CD8-positive, alpha-beta memory T cell (primary cell): ENCODE data around the gene LGR6. TPM values are rescaled to one million over a fixed set of nuclear protein-coding genes. Genes with fewer than 3 reads are reported as not detected.

Source experiments
- CTCF ChIA-PET: fragments of 350-600 bp; sonication (Branson Sonifier 250); formaldehyde crosslinking; loops from one replicate; lab custom pipeline; 2021; ENCODE audit warnings: antibody characterized with exemption; lab: Charles Lee
- POLR2A ChIA-PET: fragments of 350-600 bp; sonication (Branson Sonifier 250); formaldehyde crosslinking; loops from one replicate; lab custom pipeline; 2021; ENCODE audit warnings: antibody characterized with exemption; lab: Charles Lee
- DNase-seq, 5 donors: peaks; one replicate each; pipeline versions ENCODE4 v3.0.0 to v3.0.0-alpha.2; 2020 to 2022; ENCODE audit warnings: mixed read lengths in 1 of 5
- H3K27ac ChIP-seq: one replicate; pipeline ENCODE4 v1.7.0; 2013; ENCODE audit warnings: low read depth, mild to moderate bottlenecking, low read length, moderate library complexity
- H3K27me3 ChIP-seq: 2 replicates; pipeline ENCODE4 v1.7.0; 2013; ENCODE audit warnings: low read length, mild to moderate bottlenecking; ENCODE audit not compliant: insufficient read depth, poor library complexity, severe bottlenecking
- H3K36me3 ChIP-seq: 2 replicates; pipeline ENCODE4 v1.7.0; 2013; ENCODE audit warnings: mild to moderate bottlenecking, low read length, moderate library complexity; ENCODE audit not compliant: insufficient read depth
- H3K4me1 ChIP-seq: 2 replicates; pipeline ENCODE4 v1.7.0; 2013; ENCODE audit warnings: mild to moderate bottlenecking, low read length, moderate library complexity; ENCODE audit not compliant: insufficient read depth
- H3K4me3 ChIP-seq: 2 replicates; pipeline ENCODE4 v1.7.0; 2013; ENCODE audit warnings: mild to moderate bottlenecking, low read length
- H3K9me3 ChIP-seq: 2 replicates; pipeline ENCODE4 v1.7.0; 2013; ENCODE audit warnings: mild to moderate bottlenecking, low read length
- H3K27ac Mint-ChIP-seq, 8 donors: one replicate each; pipeline ENCODE4 v1.8.0; 2020 to 2021; ENCODE audit warnings: mixed read lengths in 8 of 8, mild to moderate bottlenecking in 6 of 8, inconsistent platforms in 3 of 8, moderate library complexity in 3 of 8
- H3K27me3 Mint-ChIP-seq, 2 donors: one replicate each; pipeline ENCODE4 v1.8.0; 2020 to 2021; ENCODE audit warnings: mixed read lengths in 2 of 2, mild to moderate bottlenecking in 1 of 2, moderate library complexity in 1 of 2
- H3K36me3 Mint-ChIP-seq, 3 donors: one replicate each; pipeline ENCODE4 v1.8.0; 2020 to 2021; ENCODE audit warnings: mixed read lengths in 3 of 3, inconsistent platforms in 1 of 3, mild to moderate bottlenecking in 1 of 3
- H3K4me1 Mint-ChIP-seq, 3 donors: one replicate each; pipeline ENCODE4 v1.8.0; 2020 to 2021; ENCODE audit warnings: mixed read lengths in 3 of 3, inconsistent platforms in 1 of 3, mild to moderate bottlenecking in 1 of 3
- H3K4me3 Mint-ChIP-seq, 7 donors: one replicate each; pipeline ENCODE4 v1.8.0; 2020 to 2021; ENCODE audit warnings: mixed read lengths in 7 of 7, mild to moderate bottlenecking in 6 of 7, moderate library complexity in 4 of 7, inconsistent platforms in 2 of 7
- H3K9me3 Mint-ChIP-seq, 5 donors: one replicate each; pipeline ENCODE4 v1.8.0; 2020 to 2022; ENCODE audit warnings: mixed read lengths in 5 of 5, mild to moderate bottlenecking in 3 of 5, moderate library complexity in 2 of 5, inconsistent platforms in 1 of 5
- polyA plus RNA-seq: library from polyadenylated mRNA; unstranded; fragments of 300-500 nt; fragmentation: Illumina TruSeq; gene quantifications from one replicate; pipeline ENCODE4 v1.2.3, GENCODE V29; 2021
- total RNA-seq, 2 experiments: library from RNA; stranded (reverse); gene quantifications; one replicate each; pipeline ENCODE4 v1.2.3, GENCODE V29; 2021

The LGR6 gene
- total and polyA plus RNA-seq, 3 experiments from 2014 or later, result 0.40 to 3.1 (median 0.53) TPM

GRCh38 chr1:202213361-202214088 is 19.9 kb downstream of the LGR6 start:
- peak overlapping the region in 5 of 7 donors; percentile 23 to 75 (median 67) for H3K4me3 Mint-ChIP-seq
- H3K27me3 Mint-ChIP-seq, result peaks cover 25 to 54% of the 10 kb centered on the region in 2 donors
- H3K4me3 ChIP-seq, result no peak overlapping the region
- H3K27ac Mint-ChIP-seq, result peak overlapping the region in 2 of 8 donors; percentile 21 to 31
- H3K36me3 Mint-ChIP-seq, result peaks cover 0 to 4% (median 4%) of the 10 kb centered on the region in 3 donors
- H3K4me1 ChIP-seq, result no peaks in the 10 kb centered on the region
- CTCF ChIA-PET, result interaction anchor here (1.5 kb wide), 1 partner anchor 21 kb away, joined by 6 read pairs; the partner anchor contains the start of gene LGR6
- no peaks in the 10 kb centered on the region for H3K36me3 ChIP-seq
- POLR2A ChIA-PET, result no interaction called here
- H3K9me3 ChIP-seq, result no peaks in the 10 kb centered on the region
- H3K27ac ChIP-seq, result no peak overlapping the region
- peaks cover 9 to 16% (median 10%) of the 10 kb centered on the region in 3 donors for H3K4me1 Mint-ChIP-seq
- no peak for DNase-seq
- H3K27me3 ChIP-seq, result peaks cover 16% of the 10 kb centered on the region
- H3K9me3 Mint-ChIP-seq, result no peaks in the 10 kb centered on the region

- POLR2A ChIA-PET, result no interaction called here
- Mint-ChIP-seq H3K27ac (peak overlapping the region in 2 of 8 donors; percentile 21 to 34), H3K27me3 (peaks cover 30 to 54% of the 10 kb centered on the region in 2 donors), H3K4me3 (peak overlapping the region in 6 of 7 donors; percentile 23 to 75 (median 67)), H3K4me1 (peaks cover 9 to 16% (median 10%) of the 10 kb centered on the region in 3 donors), H3K9me3 (no peaks in the 10 kb centered on the region), H3K36me3 (peaks cover 0 to 4% (median 4%) of the 10 kb centered on the region in 3 donors)
- Histone ChIP-seq H3K27ac (no peak overlapping the region), H3K36me3 (no peaks in the 10 kb centered on the region), H3K27me3 (peaks cover 16% of the 10 kb centered on the region), H3K4me3 (no peak overlapping the region), H3K4me1 (no peaks in the 10 kb centered on the region), H3K9me3 (no peaks in the 10 kb centered on the region)
- CTCF ChIA-PET, result interaction anchor here (1.4 kb wide), 2 partner anchors 21 to 25 kb away, joined by 5 read pairs; partner anchors contain the start of gene LGR6
- DNase-seq, result no peak
Measured at GRCh38 chr1:202214089-202214843, 20.7 kb downstream of the LGR6 start.

- CTCF ChIA-PET, result interaction anchor here (1.4 kb wide), 2 partner anchors 22 to 26 kb away, joined by 5 read pairs; partner anchors contain the start of gene LGR6
- no peak overlapping the region for H3K4me3 Mint-ChIP-seq
- POLR2A ChIA-PET, result no interaction called here
- H3K27ac Mint-ChIP-seq, result peak overlapping the region in 1 of 8 donors; percentile 51
- Histone ChIP-seq H3K9me3 (no peaks in the 10 kb centered on the region), H3K27ac (no peak overlapping the region), H3K36me3 (no peaks in the 10 kb centered on the region), H3K4me3 (no peak overlapping the region), H3K27me3 (peaks cover 16% of the 10 kb centered on the region), H3K4me1 (no peaks in the 10 kb centered on the region)
- peaks cover 9 to 16% (median 10%) of the 10 kb centered on the region in 3 donors for H3K4me1 Mint-ChIP-seq
- no peaks in the 10 kb centered on the region for H3K9me3 Mint-ChIP-seq
- peaks cover 0 to 6% (median 4%) of the 10 kb centered on the region in 3 donors for H3K36me3 Mint-ChIP-seq
- no peak for DNase-seq
- H3K27me3 Mint-ChIP-seq, result peaks cover 29 to 53% of the 10 kb centered on the region in 2 donors
Measured at GRCh38 chr1:202215472-202216130, 22.0 kb downstream of the LGR6 start.

- H3K4me3 Mint-ChIP-seq, result no peak overlapping the region
Measured at GRCh38 chr1:202216691-202217090, 23.1 kb downstream of the LGR6 start.

GRCh38 chr1:202217516-202217915 is 23.9 kb downstream of the LGR6 start:
- CTCF ChIA-PET, result interaction anchor here (0.6 kb wide), 1 partner anchor 204 kb away, joined by 4 read pairs; no protein-coding TSS in a partner anchor
- no peak for DNase-seq
- peaks cover 0 to 4% (median 0%) of the 10 kb centered on the region in 3 donors for H3K36me3 Mint-ChIP-seq

More at GRCh38 chr1:202216691-202217090, 23.1 kb downstream of the LGR6 start:
- ChIA-PET CTCF (interaction anchor here (0.6 kb wide), 1 partner anchor 205 kb away, joined by 4 read pairs; no protein-coding TSS in a partner anchor), POLR2A (no interaction called here)
- H3K36me3 Mint-ChIP-seq, result peaks cover 0 to 4% (median 4%) of the 10 kb centered on the region in 3 donors
- Histone ChIP-seq H3K9me3 (no peaks in the 10 kb centered on the region), H3K4me1 (no peaks in the 10 kb centered on the region), H3K27ac (no peak overlapping the region), H3K4me3 (no peak overlapping the region), H3K36me3 (no peaks in the 10 kb centered on the region), H3K27me3 (peaks cover 16% of the 10 kb centered on the region)
- H3K27ac Mint-ChIP-seq, result no peak overlapping the region
- peaks cover 9 to 16% (median 10%) of the 10 kb centered on the region in 3 donors for H3K4me1 Mint-ChIP-seq
- H3K27me3 Mint-ChIP-seq, result peaks cover 23 to 50% of the 10 kb centered on the region in 2 donors
- no peak for DNase-seq
- H3K9me3 Mint-ChIP-seq, result no peaks in the 10 kb centered on the region

GRCh38 chr1:202217951-202218350 is 24.4 kb downstream of the LGR6 start:
- Mint-ChIP-seq H3K9me3 (no peaks in the 10 kb centered on the region), H3K27ac (peak overlapping the region in 1 of 8 donors; percentile 66), H3K27me3 (peaks cover 20 to 37% of the 10 kb centered on the region in 2 donors), H3K4me3 (no peak overlapping the region), H3K4me1 (peaks cover 9 to 16% (median 10%) of the 10 kb centered on the region in 3 donors), H3K36me3 (peaks cover 0 to 4% (median 0%) of the 10 kb centered on the region in 3 donors)
- H3K27me3 ChIP-seq, result peaks cover 12% of the 10 kb centered on the region
- H3K4me3 ChIP-seq, result no peak overlapping the region
- no peaks in the 10 kb centered on the region for H3K9me3 ChIP-seq
- H3K4me1 ChIP-seq, result no peaks in the 10 kb centered on the region
- CTCF ChIA-PET, result no interaction called here
- no peak overlapping the region for H3K27ac ChIP-seq
- H3K36me3 ChIP-seq, result no peaks in the 10 kb centered on the region
- POLR2A ChIA-PET, result no interaction called here
- DNase-seq, result no peak

More at GRCh38 chr1:202217516-202217915, 23.9 kb downstream of the LGR6 start:
- POLR2A ChIA-PET, result no interaction called here
- H3K36me3 ChIP-seq, result no peaks in the 10 kb centered on the region
- no peak overlapping the region for H3K4me3 ChIP-seq
- no peaks in the 10 kb centered on the region for H3K9me3 ChIP-seq
- Mint-ChIP-seq H3K4me1 (peaks cover 9 to 16% (median 10%) of the 10 kb centered on the region in 3 donors), H3K4me3 (no peak overlapping the region), H3K27me3 (peaks cover 22 to 42% of the 10 kb centered on the region in 2 donors), H3K27ac (no peak overlapping the region), H3K9me3 (no peaks in the 10 kb centered on the region)
- H3K27me3 ChIP-seq, result peaks cover 16% of the 10 kb centered on the region
- no peak overlapping the region for H3K27ac ChIP-seq
- H3K4me1 ChIP-seq, result no peaks in the 10 kb centered on the region

- peaks cover 10 to 19% of the 10 kb centered on the region in 2 donors for H3K27me3 Mint-ChIP-seq
- no peaks in the 10 kb centered on the region for H3K9me3 Mint-ChIP-seq
- Histone ChIP-seq H3K27me3 (no peaks in the 10 kb centered on the region), H3K4me1 (no peaks in the 10 kb centered on the region), H3K36me3 (no peaks in the 10 kb centered on the region), H3K4me3 (no peak overlapping the region), H3K9me3 (no peaks in the 10 kb centered on the region), H3K27ac (no peak overlapping the region)
- ChIA-PET POLR2A (no interaction called here), CTCF (no interaction called here)
- no peak overlapping the region for H3K27ac Mint-ChIP-seq
- H3K4me3 Mint-ChIP-seq, result no peak overlapping the region
- H3K4me1 Mint-ChIP-seq, result peaks cover 0 to 6% (median 0%) of the 10 kb centered on the region in 3 donors
- no peak for DNase-seq
- peaks cover 0 to 4% (median 0%) of the 10 kb centered on the region in 3 donors for H3K36me3 Mint-ChIP-seq
Measured at GRCh38 chr1:202220733-202221132, 27.1 kb downstream of the LGR6 start.
